OCI-LY1 (cell line): Measurements from ENCODE around the gene CST4.

Experiments used
- EZH2 ChIP-seq: fragments of 200-600 bp; sonication (generic), shearing (Covaris generic); IDR thresholded peaks from 2 replicates; pipeline ENCODE4 v1.8.0; 2017; ENCODE audit warnings: borderline replicate concordance, mixed run types, mild to moderate bottlenecking, antibody characterized with exemption, low read length, moderate library complexity, mixed read lengths
- TF ChIP-seq, protein P1 (sequence below): fragments of 200-600 bp; sonication (generic), shearing (Covaris generic); IDR thresholded peaks from 2 replicates; pipeline ENCODE4 v1.5.1; 2017; ENCODE audit warnings: mild to moderate bottlenecking, antibody characterized with exemption, low read length, moderate library complexity, mixed read lengths

DNA sequence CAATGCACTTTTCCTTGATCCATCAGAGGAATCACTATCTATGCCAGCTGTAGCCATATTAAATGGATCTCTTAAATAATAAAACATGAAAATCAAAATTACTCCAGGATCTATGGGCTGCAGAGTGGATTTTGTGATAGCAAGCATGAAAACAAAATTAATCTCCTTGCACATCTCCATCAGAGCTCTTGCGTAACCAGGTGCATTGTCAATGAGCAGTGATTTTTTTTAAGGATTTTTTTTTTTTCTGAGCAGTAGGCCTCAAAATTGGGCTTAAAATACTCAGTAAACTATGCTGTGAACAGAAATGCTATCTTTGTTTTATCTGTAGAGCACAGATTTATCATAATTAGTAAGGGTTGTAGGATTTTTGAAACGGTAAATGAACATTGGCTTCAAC, 39.6 kb downstream of the CST4 start:
- TF ChIP-seq, protein P1, sequence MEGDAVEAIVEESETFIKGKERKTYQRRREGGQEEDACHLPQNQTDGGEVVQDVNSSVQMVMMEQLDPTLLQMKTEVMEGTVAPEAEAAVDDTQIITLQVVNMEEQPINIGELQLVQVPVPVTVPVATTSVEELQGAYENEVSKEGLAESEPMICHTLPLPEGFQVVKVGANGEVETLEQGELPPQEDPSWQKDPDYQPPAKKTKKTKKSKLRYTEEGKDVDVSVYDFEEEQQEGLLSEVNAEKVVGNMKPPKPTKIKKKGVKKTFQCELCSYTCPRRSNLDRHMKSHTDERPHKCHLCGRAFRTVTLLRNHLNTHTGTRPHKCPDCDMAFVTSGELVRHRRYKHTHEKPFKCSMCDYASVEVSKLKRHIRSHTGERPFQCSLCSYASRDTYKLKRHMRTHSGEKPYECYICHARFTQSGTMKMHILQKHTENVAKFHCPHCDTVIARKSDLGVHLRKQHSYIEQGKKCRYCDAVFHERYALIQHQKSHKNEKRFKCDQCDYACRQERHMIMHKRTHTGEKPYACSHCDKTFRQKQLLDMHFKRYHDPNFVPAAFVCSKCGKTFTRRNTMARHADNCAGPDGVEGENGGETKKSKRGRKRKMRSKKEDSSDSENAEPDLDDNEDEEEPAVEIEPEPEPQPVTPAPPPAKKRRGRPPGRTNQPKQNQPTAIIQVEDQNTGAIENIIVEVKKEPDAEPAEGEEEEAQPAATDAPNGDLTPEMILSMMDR = no peak
- TF ChIP-seq EZH2 = no peak
